ENCODE measurements around the gene C6orf15.

Gene C6orf15

DNA sequence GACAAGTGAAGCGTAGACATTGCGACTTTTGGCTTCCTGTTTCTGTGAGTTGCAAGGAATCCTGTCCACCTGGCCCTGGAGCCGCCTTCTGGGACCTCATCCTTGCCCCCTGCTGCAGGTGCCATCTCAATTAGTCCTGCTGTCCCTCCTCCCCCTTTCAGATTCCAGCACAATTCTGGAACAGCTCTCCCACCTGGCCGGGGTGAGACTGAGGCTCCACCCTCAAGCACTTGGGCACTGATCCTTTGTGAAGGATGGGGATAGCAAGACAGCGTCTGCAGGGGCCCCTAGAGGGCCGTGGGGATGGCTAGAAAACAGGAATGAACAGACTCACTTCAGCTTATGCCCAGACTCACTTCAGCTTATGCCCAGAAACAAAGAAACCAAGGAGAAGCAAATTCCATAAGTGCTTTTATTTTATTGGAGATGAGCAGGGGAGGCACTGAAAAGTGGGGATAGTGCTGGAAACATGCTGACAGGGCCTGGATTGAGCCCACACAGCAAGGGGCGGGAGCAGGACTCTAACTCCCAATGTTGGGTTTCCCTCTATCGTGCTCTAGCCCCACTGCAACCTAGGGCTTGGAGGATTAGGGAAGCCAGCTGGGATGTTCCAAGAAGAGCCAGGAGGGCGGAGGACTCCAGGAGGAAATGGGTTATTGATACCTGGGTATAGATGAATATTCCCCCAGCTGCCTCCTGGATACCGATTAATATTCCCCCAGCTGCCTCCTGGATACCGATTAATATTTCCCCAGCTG lies 1.4 kb downstream of the C6orf15 start:
- Histone ChIP-seq H3K4me3 (replicated peaks; ENCODE audit: low read depth, low read length) (no peak overlapping the region), H3K36me3 (ENCODE audit: control insufficient read depth, insufficient read depth, low read length) (no peaks in the 10 kb centered on the region), H3K27me3 (replicated peaks; ENCODE audit: control insufficient read depth, insufficient read depth, low read length) (peaks cover 3% of the 10 kb centered on the region)

DNA sequence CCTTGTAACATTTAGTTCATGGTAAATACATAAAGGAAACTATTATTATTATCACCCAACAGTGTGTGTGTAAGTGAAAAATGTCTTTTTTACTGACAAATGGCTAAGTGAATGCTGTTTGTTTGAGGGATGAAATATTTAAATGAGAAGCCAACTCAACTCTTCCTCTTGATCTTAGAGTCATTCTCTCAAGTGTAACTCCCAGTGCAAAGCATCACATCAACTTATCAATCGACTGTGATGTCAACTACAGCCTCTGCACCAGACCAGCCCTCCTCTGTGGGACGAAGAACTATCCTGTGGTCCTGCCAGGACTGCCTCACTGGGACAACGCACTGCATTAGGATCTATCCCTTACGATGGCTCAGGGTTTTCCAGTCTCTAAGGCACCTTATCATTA lies 5.3 kb downstream of the C6orf15 start:
- H3K4me3 ChIP-seq (replicated peaks; ENCODE audit: low read depth, low read length): no peak overlapping the region
- H3K36me3 ChIP-seq (ENCODE audit: control insufficient read depth, insufficient read depth, low read length): no peaks in the 10 kb centered on the region
- TF ChIP-seq, protein P1, sequence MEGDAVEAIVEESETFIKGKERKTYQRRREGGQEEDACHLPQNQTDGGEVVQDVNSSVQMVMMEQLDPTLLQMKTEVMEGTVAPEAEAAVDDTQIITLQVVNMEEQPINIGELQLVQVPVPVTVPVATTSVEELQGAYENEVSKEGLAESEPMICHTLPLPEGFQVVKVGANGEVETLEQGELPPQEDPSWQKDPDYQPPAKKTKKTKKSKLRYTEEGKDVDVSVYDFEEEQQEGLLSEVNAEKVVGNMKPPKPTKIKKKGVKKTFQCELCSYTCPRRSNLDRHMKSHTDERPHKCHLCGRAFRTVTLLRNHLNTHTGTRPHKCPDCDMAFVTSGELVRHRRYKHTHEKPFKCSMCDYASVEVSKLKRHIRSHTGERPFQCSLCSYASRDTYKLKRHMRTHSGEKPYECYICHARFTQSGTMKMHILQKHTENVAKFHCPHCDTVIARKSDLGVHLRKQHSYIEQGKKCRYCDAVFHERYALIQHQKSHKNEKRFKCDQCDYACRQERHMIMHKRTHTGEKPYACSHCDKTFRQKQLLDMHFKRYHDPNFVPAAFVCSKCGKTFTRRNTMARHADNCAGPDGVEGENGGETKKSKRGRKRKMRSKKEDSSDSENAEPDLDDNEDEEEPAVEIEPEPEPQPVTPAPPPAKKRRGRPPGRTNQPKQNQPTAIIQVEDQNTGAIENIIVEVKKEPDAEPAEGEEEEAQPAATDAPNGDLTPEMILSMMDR (IDR thresholded peaks at IDR 0.05; ENCODE audit: insufficient read depth, low read length, poor library complexity, severe bottlenecking): no peak
- no peak for DNase-seq (ENCODE audit: extremely low read depth, insufficient read length)
- peaks cover 2% of the 10 kb centered on the region for H3K27me3 ChIP-seq (replicated peaks; ENCODE audit: control insufficient read depth, insufficient read depth, low read length)

More for the DNA sequence above, 1.4 kb downstream of the C6orf15 start:
- no peak for DNase-seq (ENCODE audit: extremely low read depth, insufficient read length)
- TF ChIP-seq, protein P1 (IDR thresholded peaks at IDR 0.05; ENCODE audit: insufficient read depth, low read length, poor library complexity, severe bottlenecking): no peak

DNA sequence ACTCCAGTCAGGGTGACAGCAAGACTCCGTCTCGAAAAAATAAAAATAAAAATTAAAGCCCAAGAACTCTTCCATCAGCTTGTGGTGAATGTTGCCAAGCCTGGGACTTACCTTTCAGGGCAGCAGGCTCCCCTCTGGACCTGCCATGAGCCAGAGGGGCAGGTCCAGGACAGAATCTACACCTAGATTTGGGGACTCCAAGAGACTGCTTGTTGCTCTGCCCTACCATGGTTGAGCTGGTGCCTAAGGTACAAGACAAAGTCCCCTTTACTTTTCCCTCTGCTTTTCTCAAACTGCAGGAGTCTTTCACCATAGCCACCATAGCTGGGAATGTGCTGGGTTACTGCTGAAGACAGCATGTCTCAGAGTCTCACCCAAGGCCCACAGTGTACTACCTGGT lies 9.2 kb downstream of the C6orf15 start:
- no peaks in the 10 kb centered on the region for H3K36me3 ChIP-seq (ENCODE audit: control insufficient read depth, insufficient read depth, low read length)
- no peaks in the 10 kb centered on the region; the same call in 1 of the 2 replicates for H3K27me3 ChIP-seq (replicated peaks; ENCODE audit: control insufficient read depth, insufficient read depth, low read length)
- DNase-seq (ENCODE audit: extremely low read depth, insufficient read length): no peak
- no peak overlapping the region for H3K4me3 ChIP-seq (replicated peaks; ENCODE audit: low read depth, low read length)
- TF ChIP-seq, protein P1 (IDR thresholded peaks at IDR 0.05; ENCODE audit: insufficient read depth, low read length, poor library complexity, severe bottlenecking): no peak

DNA sequence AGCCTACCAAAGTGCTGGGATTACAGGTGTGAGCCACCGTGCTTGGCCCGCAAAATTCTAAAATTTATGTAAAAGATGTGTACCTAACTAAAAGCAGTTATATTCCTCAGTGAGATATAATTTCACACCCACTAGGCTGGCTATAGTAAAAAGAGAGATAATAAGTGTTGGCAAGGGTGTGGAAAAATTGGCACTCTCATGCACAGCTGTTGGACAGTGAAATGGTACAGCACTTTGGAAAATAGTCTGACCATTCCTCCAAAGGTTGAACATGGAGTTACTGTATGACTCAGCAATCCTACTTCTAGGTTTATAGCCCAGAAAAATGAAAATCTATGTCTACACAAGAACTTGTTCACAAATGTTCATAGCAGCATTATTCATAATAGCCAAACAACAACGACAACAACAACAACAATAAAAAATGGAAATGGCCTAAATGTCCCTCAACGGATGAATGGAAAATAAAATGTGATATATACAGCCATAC lies 13.9 kb downstream of the C6orf15 start:
- no peaks in the 10 kb centered on the region; the same call in none of the 2 replicates for H3K27me3 ChIP-seq (replicated peaks; ENCODE audit: control insufficient read depth, insufficient read depth, low read length)
- no peaks in the 10 kb centered on the region for H3K36me3 ChIP-seq (ENCODE audit: control insufficient read depth, insufficient read depth, low read length)
- TF ChIP-seq, protein P1 (IDR thresholded peaks at IDR 0.05; ENCODE audit: insufficient read depth, low read length, poor library complexity, severe bottlenecking): no peak

DNA sequence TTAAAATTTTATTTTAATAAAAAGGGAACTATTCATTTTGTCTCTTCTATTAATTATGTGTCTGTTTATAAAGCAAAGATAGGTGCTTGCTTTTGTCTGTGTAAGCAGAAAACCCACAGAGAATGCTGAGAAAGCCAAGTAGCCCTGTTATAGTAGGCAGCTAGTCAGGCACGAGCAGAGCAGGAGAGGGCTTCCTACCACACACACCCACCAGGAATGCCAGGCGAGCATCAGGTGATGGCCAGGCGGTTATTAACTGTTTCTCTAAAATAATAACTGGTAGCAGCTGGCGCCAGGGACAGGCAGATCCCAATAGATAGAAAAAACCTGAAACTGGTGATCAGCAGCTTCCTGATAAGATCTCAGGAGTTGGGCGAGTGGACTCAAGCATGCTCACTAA lies 15.7 kb downstream of the C6orf15 start:
- TF ChIP-seq, protein P1 (IDR thresholded peaks at IDR 0.05; ENCODE audit: insufficient read depth, low read length, poor library complexity, severe bottlenecking): no peak
- DNase-seq (ENCODE audit: extremely low read depth, insufficient read length): no peak
- Histone ChIP-seq H3K27me3 (replicated peaks; ENCODE audit: control insufficient read depth, insufficient read depth, low read length) (no peaks in the 10 kb centered on the region; the same call in none of the 2 replicates), H3K36me3 (ENCODE audit: control insufficient read depth, insufficient read depth, low read length) (no peaks in the 10 kb centered on the region), H3K4me3 (replicated peaks; ENCODE audit: low read depth, low read length) (no peak overlapping the region)

More for the DNA sequence above, 13.9 kb downstream of the C6orf15 start:
- H3K4me3 ChIP-seq (replicated peaks; ENCODE audit: low read depth, low read length): no peak overlapping the region
- DNase-seq (ENCODE audit: extremely low read depth, insufficient read length): no peak
